ENCODE results near the gene PPP4R4.
A peak's percentile ranks its signal among the peaks of the same experiment; 100 is the strongest.
"Not testable (repeated sequence)": the region's sequence is repeated elsewhere in the genome, so short reads cannot be mapped to it uniquely, and the experiment has no call there.

Gene PPP4R4

GRCh38 chr14:94276898-94277561 lies 102.9 kb downstream of the PPP4R4 start:
- not testable (repeated sequence) for H3K14ac ChIP-seq (ENCODE audit: low read length); H2BK15ac ChIP-seq (ENCODE audit: low read length); H2AFZ ChIP-seq (ENCODE audit: low read length); H3K27me3 ChIP-seq (ENCODE audit: control insufficient read depth in 3 of 3, insufficient read depth in 3 of 3, low read depth in 1 of 3, low read length in 3 of 3); H4K91ac ChIP-seq (ENCODE audit: low read depth, low read length, poor library complexity); H2BK5ac ChIP-seq (ENCODE audit: low read length); H3K36me3 ChIP-seq (replicated peaks in 1 of 2; ENCODE audit: control insufficient read depth in 2 of 2, insufficient read depth in 2 of 2, low read length in 2 of 2); H3K27ac ChIP-seq (replicated peaks; ENCODE audit: low read length); H3K4ac ChIP-seq (ENCODE audit: low read length); H4K8ac ChIP-seq (ENCODE audit: low read depth, low read length); H2AK5ac ChIP-seq (ENCODE audit: low read depth, low read length); H3K9ac ChIP-seq (ENCODE audit: low read depth, low read length, poor library complexity); H2BK120ac ChIP-seq (ENCODE audit: low read depth, low read length); H3K18ac ChIP-seq (ENCODE audit: low read length); H3K4me1 ChIP-seq (ENCODE audit: control insufficient read depth in 2 of 2, insufficient read depth in 1 of 2, low read depth in 1 of 2, low read length in 2 of 2); H2BK12ac ChIP-seq (ENCODE audit: low read length); H3K23ac ChIP-seq (ENCODE audit: low read depth, low read length, poor library complexity); H3K79me1 ChIP-seq (ENCODE audit: low read depth, low read length); DNase-seq (ENCODE audit: low spot score); H3K9me3 ChIP-seq (replicated peaks in 1 of 2; ENCODE audit: control insufficient read depth in 2 of 2, insufficient read depth in 1 of 2, low read depth in 1 of 2, low read length in 2 of 2); H3K4me2 ChIP-seq (ENCODE audit: insufficient read depth, low read length, poor library complexity, severe bottlenecking)
- H3K4me3 ChIP-seq (ENCODE audit: low read length in 2 of 2), result peak overlapping the region in 1 of 2 donors; percentile 14
- WGBS, 2 donors (ENCODE audit: extremely low coverage in 2 of 2, insufficient read length in 2 of 2, insufficient replicate concordance in 1 of 2), result no CpG with 5 or more reads among the region's 11 CpGs

- no peak overlapping the region for H3K23ac ChIP-seq (ENCODE audit: low read depth, low read length, poor library complexity)
- H3K36me3 ChIP-seq (replicated peaks in 1 of 2; ENCODE audit: control insufficient read depth in 2 of 2, insufficient read depth in 2 of 2, low read length in 2 of 2), result no peaks in the 10 kb centered on the region
- no peak overlapping the region for H3K27ac ChIP-seq (replicated peaks; ENCODE audit: low read length)
- H3K9ac ChIP-seq (ENCODE audit: low read depth, low read length, poor library complexity), result no peak overlapping the region
- no peak overlapping the region for H3K4me2 ChIP-seq (ENCODE audit: insufficient read depth, low read length, poor library complexity, severe bottlenecking)
- no peaks in the 10 kb centered on the region for H3K27me3 ChIP-seq (ENCODE audit: control insufficient read depth in 3 of 3, insufficient read depth in 3 of 3, low read depth in 1 of 3, low read length in 3 of 3)
- no peak overlapping the region for H4K91ac ChIP-seq (ENCODE audit: low read depth, low read length, poor library complexity)
- H2AFZ ChIP-seq (ENCODE audit: low read length), result no peak overlapping the region
- no peak overlapping the region for H4K8ac ChIP-seq (ENCODE audit: low read depth, low read length)
- no CpG with 5 or more reads among the region's 2 CpGs for WGBS, 2 donors (ENCODE audit: extremely low coverage in 2 of 2, insufficient read length in 2 of 2, insufficient replicate concordance in 1 of 2)
- peaks cover 0 to 2% of the 10 kb centered on the region in 2 donors for H3K4me1 ChIP-seq (ENCODE audit: control insufficient read depth in 2 of 2, insufficient read depth in 1 of 2, low read depth in 1 of 2, low read length in 2 of 2)
- no peak overlapping the region for H3K14ac ChIP-seq (ENCODE audit: low read length)
- H3K79me1 ChIP-seq (ENCODE audit: low read depth, low read length), result no peaks in the 10 kb centered on the region
- H2BK120ac ChIP-seq (ENCODE audit: low read depth, low read length), result no peak overlapping the region
- H2BK15ac ChIP-seq (ENCODE audit: low read length), result no peak overlapping the region
- no peak for DNase-seq (ENCODE audit: low spot score)
- no peak overlapping the region for H2AK5ac ChIP-seq (ENCODE audit: low read depth, low read length)
- H2BK5ac ChIP-seq (ENCODE audit: low read length), result no peak overlapping the region
- H3K18ac ChIP-seq (ENCODE audit: low read length), result no peak overlapping the region
- no peak overlapping the region for H3K4me3 ChIP-seq (ENCODE audit: low read length in 2 of 2)
- H3K9me3 ChIP-seq (replicated peaks in 1 of 2; ENCODE audit: control insufficient read depth in 2 of 2, insufficient read depth in 1 of 2, low read depth in 1 of 2, low read length in 2 of 2), result no peaks in the 10 kb centered on the region
- H3K4ac ChIP-seq (ENCODE audit: low read length), result no peak overlapping the region
- H2BK12ac ChIP-seq (ENCODE audit: low read length), result no peak overlapping the region
Measured at GRCh38 chr14:94278731-94279130, 104.6 kb downstream of the PPP4R4 start.

GRCh38 chr14:94282991-94283723 lies 109.0 kb downstream of the PPP4R4 start:
- no peak overlapping the region for H4K91ac ChIP-seq (ENCODE audit: low read depth, low read length, poor library complexity)

GRCh38 chr14:94284221-94284620 lies 110.1 kb downstream of the PPP4R4 start:
- Histone ChIP-seq H2BK12ac (ENCODE audit: low read length) (no peak overlapping the region), H2BK120ac (ENCODE audit: low read depth, low read length) (no peak overlapping the region), H3K79me1 (ENCODE audit: low read depth, low read length) (no peaks in the 10 kb centered on the region), H3K4me2 (ENCODE audit: insufficient read depth, low read length, poor library complexity, severe bottlenecking) (no peak overlapping the region), H3K4me1 (ENCODE audit: control insufficient read depth in 2 of 2, insufficient read depth in 1 of 2, low read depth in 1 of 2, low read length in 2 of 2) (peaks cover 0 to 5% of the 10 kb centered on the region in 2 donors), H3K23ac (ENCODE audit: low read depth, low read length, poor library complexity) (no peak overlapping the region), H2AK5ac (ENCODE audit: low read depth, low read length) (no peak overlapping the region), H3K9ac (ENCODE audit: low read depth, low read length, poor library complexity) (no peak overlapping the region), H4K8ac (ENCODE audit: low read depth, low read length) (no peak overlapping the region), H3K27ac (replicated peaks; ENCODE audit: low read length) (no peak overlapping the region), H3K4me3 (ENCODE audit: low read length in 2 of 2) (no peak overlapping the region), H3K14ac (ENCODE audit: low read length) (no peak overlapping the region), H2AFZ (ENCODE audit: low read length) (no peak overlapping the region), H3K4ac (ENCODE audit: low read length) (no peak overlapping the region), H3K18ac (ENCODE audit: low read length) (no peak overlapping the region), H2BK15ac (ENCODE audit: low read length) (no peak overlapping the region), H4K91ac (ENCODE audit: low read depth, low read length, poor library complexity) (no peak overlapping the region), H3K27me3 (ENCODE audit: control insufficient read depth in 3 of 3, insufficient read depth in 3 of 3, low read depth in 1 of 3, low read length in 3 of 3) (no peaks in the 10 kb centered on the region), H3K9me3 (replicated peaks in 1 of 2; ENCODE audit: control insufficient read depth in 2 of 2, insufficient read depth in 1 of 2, low read depth in 1 of 2, low read length in 2 of 2) (peaks cover 0 to 3% of the 10 kb centered on the region in 2 donors), H3K36me3 (replicated peaks in 1 of 2; ENCODE audit: control insufficient read depth in 2 of 2, insufficient read depth in 2 of 2, low read length in 2 of 2) (no peaks in the 10 kb centered on the region), H2BK5ac (ENCODE audit: low read length) (no peak overlapping the region)
- WGBS, 2 donors (ENCODE audit: extremely low coverage in 2 of 2, insufficient read length in 2 of 2, insufficient replicate concordance in 1 of 2), result no CpG with 5 or more reads among the region's 2 CpGs
- DNase-seq (ENCODE audit: low spot score), result no peak

More at GRCh38 chr14:94282991-94283723, 109.0 kb downstream of the PPP4R4 start:
- no peak for DNase-seq (ENCODE audit: low spot score)
- no peak overlapping the region for H3K23ac ChIP-seq (ENCODE audit: low read depth, low read length, poor library complexity)
- H3K27me3 ChIP-seq (ENCODE audit: control insufficient read depth in 3 of 3, insufficient read depth in 3 of 3, low read depth in 1 of 3, low read length in 3 of 3), result no peaks in the 10 kb centered on the region
- no peak overlapping the region for H3K18ac ChIP-seq (ENCODE audit: low read length)
- no peak overlapping the region for H2BK15ac ChIP-seq (ENCODE audit: low read length)
- no CpG with 5 or more reads among the region's 2 CpGs for WGBS, 2 donors (ENCODE audit: extremely low coverage in 2 of 2, insufficient read length in 2 of 2, insufficient replicate concordance in 1 of 2)
- no peak overlapping the region for H2AK5ac ChIP-seq (ENCODE audit: low read depth, low read length)
- no peak overlapping the region for H3K14ac ChIP-seq (ENCODE audit: low read length)
- H3K4me3 ChIP-seq (ENCODE audit: low read length in 2 of 2), result no peak overlapping the region
- no peak overlapping the region for H4K8ac ChIP-seq (ENCODE audit: low read depth, low read length)
- no peak overlapping the region for H2AFZ ChIP-seq (ENCODE audit: low read length)
- H3K9me3 ChIP-seq (replicated peaks in 1 of 2; ENCODE audit: control insufficient read depth in 2 of 2, insufficient read depth in 1 of 2, low read depth in 1 of 2, low read length in 2 of 2), result peaks cover 0 to under 1% of the 10 kb centered on the region in 2 donors
- H2BK120ac ChIP-seq (ENCODE audit: low read depth, low read length), result no peak overlapping the region
- no peaks in the 10 kb centered on the region for H3K36me3 ChIP-seq (replicated peaks in 1 of 2; ENCODE audit: control insufficient read depth in 2 of 2, insufficient read depth in 2 of 2, low read length in 2 of 2)
- no peak overlapping the region for H3K4me2 ChIP-seq (ENCODE audit: insufficient read depth, low read length, poor library complexity, severe bottlenecking)
- H3K79me1 ChIP-seq (ENCODE audit: low read depth, low read length), result no peaks in the 10 kb centered on the region
- H3K4me1 ChIP-seq (ENCODE audit: control insufficient read depth in 2 of 2, insufficient read depth in 1 of 2, low read depth in 1 of 2, low read length in 2 of 2), result no peaks in the 10 kb centered on the region
- H3K9ac ChIP-seq (ENCODE audit: low read depth, low read length, poor library complexity), result no peak overlapping the region
- H3K27ac ChIP-seq (replicated peaks; ENCODE audit: low read length), result no peak overlapping the region
- H3K4ac ChIP-seq (ENCODE audit: low read length), result no peak overlapping the region
- H2BK5ac ChIP-seq (ENCODE audit: low read length), result no peak overlapping the region
- no peak overlapping the region for H2BK12ac ChIP-seq (ENCODE audit: low read length)

All from neuronal stem cell (in vitro differentiated cells).